GM12864 (cell line): ENCODE results near the gene ASB5.

Experiments used
- DNase-seq: peaks from one replicate; pipeline ENCODE4 v3.0.0-alpha.2; 2011; ENCODE audit warnings: low read depth
- H3K4me3 ChIP-seq: 2 replicates; pipeline ENCODE4 v1.5.1; 2011; ENCODE audit warnings: mild to moderate bottlenecking, low read depth, low read length, control low read depth
- CTCF ChIP-seq: IDR thresholded peaks from 2 replicates; pipeline ENCODE4 v1.5.1; 2011; ENCODE audit warnings: low read depth, mild to moderate bottlenecking, moderate library complexity, low read length, control low read depth, inconsistent platforms; ENCODE audit errors: missing control alignments

ASB5 gene

GRCh38 chr4:176210101-176210500 lies 58.9 kb downstream of the ASB5 start:
- no peak overlapping the region for H3K4me3 ChIP-seq
- DNase-seq, result no peak
- no peak for TF ChIP-seq CTCF

GRCh38 chr4:176209535-176209934 lies 59.5 kb downstream of the ASB5 start:
- H3K4me3 ChIP-seq, result no peak overlapping the region
- TF ChIP-seq CTCF, result no peak
- no peak for DNase-seq

DNA sequence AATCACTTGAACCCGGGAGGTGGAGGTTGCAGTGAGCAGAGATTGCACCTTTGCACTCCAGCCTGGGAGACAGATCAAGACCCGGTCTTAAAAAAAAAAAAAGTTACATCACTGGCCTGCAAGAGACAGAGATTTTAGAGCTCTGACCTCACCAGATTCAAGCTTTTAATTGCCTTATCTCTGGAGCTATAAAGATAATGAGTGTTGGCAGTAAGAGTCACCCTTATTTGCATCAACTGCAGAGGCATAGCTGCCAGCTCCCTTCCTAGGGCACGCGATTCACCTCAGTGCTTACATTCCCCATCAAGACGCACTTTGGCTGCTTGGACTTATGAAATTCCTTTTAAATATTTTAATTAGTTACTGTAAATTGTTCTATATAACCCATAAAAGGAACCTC lies 61.2 kb downstream of the ASB5 start:
- TF ChIP-seq CTCF, result no peak
- no peak for DNase-seq
- no peak overlapping the region for H3K4me3 ChIP-seq

DNA sequence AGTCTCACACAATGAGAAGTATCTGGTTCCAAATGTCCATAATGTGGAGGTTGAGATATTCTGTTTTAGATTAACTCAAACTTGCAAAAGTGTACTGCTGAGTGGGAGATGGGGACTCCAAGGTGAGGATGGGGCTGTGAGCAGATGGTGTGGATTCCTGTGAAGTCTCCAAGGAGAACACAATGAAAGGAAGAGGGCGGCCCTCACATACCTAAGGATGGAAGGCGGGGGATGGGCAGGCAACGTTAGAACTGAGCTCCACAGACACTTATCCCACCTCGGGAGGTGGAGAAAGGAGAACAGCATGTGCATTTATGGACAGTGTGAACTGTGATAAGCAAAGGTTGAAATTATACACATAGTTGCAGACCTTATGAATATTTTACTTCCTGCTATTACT lies 63.7 kb downstream of the ASB5 start:
- H3K4me3 ChIP-seq, result no peak overlapping the region
- no peak for DNase-seq
- no peak for TF ChIP-seq CTCF

- no peak for DNase-seq
- no peak for TF ChIP-seq CTCF
- no peak overlapping the region for H3K4me3 ChIP-seq
Observed at GRCh38 chr4:176198316-176198903, 70.6 kb downstream of the ASB5 start.

DNA sequence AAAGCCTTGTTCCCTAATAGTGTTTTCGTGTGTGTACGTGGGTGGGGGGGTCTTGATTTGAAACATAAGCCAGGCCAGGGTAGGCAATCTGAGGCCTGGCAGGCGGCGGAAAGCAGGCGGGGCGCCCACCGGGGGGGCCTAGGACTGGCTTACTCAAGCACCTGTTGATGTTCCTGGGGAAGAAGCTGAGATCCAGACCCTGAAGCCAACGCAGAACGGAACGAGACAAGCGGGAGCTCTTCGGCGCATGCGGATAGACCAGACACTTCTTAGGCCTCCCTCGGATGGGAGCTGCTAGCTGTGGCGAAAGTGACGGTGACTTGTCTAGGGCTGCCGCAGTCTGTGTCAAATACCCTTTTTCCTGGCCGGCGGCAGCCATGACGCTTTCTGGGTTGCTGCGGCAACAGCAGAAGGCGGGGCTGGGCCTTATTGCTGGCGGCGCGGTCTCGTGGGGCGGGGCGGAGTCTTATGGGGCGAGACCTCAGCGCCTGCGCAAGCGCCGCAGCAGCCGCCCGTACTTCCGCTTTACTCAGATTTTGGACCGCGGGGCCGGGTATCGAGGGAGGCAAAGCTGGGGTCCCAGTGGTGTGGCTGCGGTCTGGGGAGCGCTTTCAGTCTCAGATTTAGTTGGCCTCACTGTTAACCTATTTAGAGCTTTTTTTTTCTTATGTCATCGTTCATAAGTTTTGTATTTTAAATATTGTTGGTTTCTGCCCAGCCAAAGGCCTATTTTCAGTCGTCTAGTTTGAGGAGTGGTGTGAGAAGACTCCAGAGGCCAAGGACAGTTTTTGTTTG lies 73.6 kb downstream of the ASB5 start, which contains the start of gene SPATA4:
Gene SPATA4 (minus strand): TSS at position 402 of the 795 bp plus-strand sequence. CDS start 23 bp downstream, at position 379.
- H3K4me3 ChIP-seq, result peak within 1 kb of the TSS; percentile 34
- no peak for TF ChIP-seq CTCF
- peak; percentile 90 for DNase-seq

DNA sequence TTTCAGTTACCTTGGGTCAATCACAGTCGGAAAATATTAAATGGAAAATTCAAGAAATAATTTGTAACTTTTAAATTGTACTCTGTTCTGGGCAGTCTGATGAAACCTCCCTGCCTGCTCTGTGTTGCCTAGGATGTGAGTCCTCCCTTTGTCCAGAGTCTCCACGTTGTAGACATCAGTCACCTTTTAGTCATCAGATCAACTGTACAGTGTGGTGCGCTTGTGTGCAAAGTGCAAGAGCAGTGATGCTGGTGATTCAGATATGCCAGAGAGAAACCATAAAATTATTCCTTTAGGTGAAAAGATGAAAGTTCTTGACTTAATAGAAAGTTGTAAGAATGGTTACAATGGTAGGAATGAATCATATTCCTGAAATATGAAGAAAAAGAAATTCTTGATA lies 75.1 kb downstream of the ASB5 start:
- DNase-seq, result no peak
- TF ChIP-seq CTCF, result no peak
- no peak overlapping the region for H3K4me3 ChIP-seq
